Measurements from ENCODE around the gene FIZ1. TPM values are rescaled to one million over a fixed set of nuclear protein-coding genes. Genes with fewer than 3 reads are reported as not detected.

FIZ1 gene
- total and polyA plus RNA-seq, 11 donors: 10.0 to 16.7 (median 12.9) TPM

DNA sequence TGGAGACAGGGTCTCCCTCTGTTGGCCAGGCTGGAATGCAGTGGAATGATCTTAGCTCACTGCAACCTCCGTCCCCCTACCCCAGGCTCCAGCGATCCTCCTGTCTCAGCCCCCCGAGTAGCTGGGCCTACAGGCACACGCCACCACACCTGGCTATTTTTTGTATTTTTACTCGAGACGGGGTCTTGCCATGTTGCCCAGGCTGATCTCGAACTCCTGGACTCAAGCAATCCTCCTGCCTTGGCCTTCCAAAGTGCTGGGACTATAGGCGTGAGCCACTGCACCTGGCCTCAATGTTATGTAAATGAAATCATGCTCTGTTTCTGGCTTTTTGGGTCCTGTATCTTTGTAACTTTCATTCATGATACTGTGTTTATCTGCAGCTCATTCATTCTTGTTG, 10.6 kb downstream of the FIZ1 start:
- peaks cover 0 to 10% (median 0%) of the 10 kb centered on the region in 9 donors for H3K27me3 ChIP-seq
- intact Hi-C loops (cut with DNase I): loop anchor here in 4 of 10 donors (5.0 kb wide), 4 partner anchors 41 to 71 kb away; partner anchors contain the start of gene SBK3 (in 1 of the 4)
- H3K27ac ChIP-seq: no peak overlapping the region
- 92 to 94% (median 93%) methylated on average over 8 of the region's 8 CpGs for WGBS, 4 donors
- H3K4me1 ChIP-seq: peaks cover 0 to 27% (median 19%) of the 10 kb centered on the region in 12 donors
- H3K4me3 ChIP-seq: no peak overlapping the region
- ATAC-seq (no peak), DNase-seq (no peak)
- H3K36me3 ChIP-seq: peaks cover 0 to 19% (median 4%) of the 10 kb centered on the region in 9 donors
- no peaks in the 10 kb centered on the region for H3K9me3 ChIP-seq
- TF ChIP-seq, protein P1, sequence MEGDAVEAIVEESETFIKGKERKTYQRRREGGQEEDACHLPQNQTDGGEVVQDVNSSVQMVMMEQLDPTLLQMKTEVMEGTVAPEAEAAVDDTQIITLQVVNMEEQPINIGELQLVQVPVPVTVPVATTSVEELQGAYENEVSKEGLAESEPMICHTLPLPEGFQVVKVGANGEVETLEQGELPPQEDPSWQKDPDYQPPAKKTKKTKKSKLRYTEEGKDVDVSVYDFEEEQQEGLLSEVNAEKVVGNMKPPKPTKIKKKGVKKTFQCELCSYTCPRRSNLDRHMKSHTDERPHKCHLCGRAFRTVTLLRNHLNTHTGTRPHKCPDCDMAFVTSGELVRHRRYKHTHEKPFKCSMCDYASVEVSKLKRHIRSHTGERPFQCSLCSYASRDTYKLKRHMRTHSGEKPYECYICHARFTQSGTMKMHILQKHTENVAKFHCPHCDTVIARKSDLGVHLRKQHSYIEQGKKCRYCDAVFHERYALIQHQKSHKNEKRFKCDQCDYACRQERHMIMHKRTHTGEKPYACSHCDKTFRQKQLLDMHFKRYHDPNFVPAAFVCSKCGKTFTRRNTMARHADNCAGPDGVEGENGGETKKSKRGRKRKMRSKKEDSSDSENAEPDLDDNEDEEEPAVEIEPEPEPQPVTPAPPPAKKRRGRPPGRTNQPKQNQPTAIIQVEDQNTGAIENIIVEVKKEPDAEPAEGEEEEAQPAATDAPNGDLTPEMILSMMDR (IDR thresholded peaks at IDR 0.05): no peak
- TF ChIP-seq POLR2A (IDR thresholded peaks at IDR 0.05): no peak

DNA sequence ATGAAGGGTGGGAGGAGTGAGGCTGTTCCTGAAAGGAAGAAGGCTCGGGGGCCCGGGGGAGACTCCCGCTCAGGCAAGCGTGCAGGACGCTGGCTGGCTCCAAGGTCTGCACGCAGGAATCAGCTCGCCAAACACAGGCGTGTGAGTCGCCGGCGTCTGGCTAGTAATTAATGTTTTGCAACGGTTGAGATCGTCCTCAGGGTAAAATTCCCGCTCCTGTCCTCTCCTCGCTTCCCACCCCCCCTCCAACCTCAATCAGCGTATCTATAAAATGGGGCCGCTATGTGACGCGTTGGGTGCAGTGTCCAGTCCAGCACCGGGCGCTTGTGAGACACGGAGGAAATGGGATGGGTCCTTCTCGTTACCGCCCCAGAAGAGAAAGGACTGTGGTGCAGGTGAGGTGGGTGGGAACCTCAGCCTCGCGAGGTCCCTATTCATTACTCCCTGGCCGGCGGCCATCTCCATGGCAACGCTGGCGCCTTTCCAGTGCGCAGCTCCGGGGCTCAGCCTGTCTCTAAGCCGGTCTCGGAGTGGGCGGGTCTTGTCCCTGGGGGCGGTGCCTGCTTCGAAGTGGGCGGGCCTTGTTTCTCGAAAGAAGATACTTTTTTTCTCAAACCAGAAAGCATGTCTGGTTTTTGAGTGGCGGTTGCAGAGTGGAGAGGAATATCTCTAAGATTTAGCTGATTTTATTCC, 12.2 kb downstream of the FIZ1 start:
- peak overlapping the region in 6 of 12 donors; percentile 9 to 82 (median 24) for H3K27ac ChIP-seq
- H3K4me1 ChIP-seq: peaks cover 0 to 27% (median 19%) of the 10 kb centered on the region in 12 donors
- peaks cover 0 to 10% (median 0%) of the 10 kb centered on the region in 9 donors for H3K27me3 ChIP-seq
- ATAC-seq: peak; percentile 83 to 94 (median 88)
- WGBS, 4 donors: 1 to 3% (median 1%) methylated on average over 34 to 40 of the region's 40 CpGs
- TF ChIP-seq, protein P1 (IDR thresholded peaks at IDR 0.05): no peak
- no peak for TF ChIP-seq POLR2A (IDR thresholded peaks at IDR 0.05)
- H3K4me3 ChIP-seq: peak overlapping the region in 10 of 12 donors; percentile 20 to 49 (median 42)
- no peaks in the 10 kb centered on the region for H3K9me3 ChIP-seq
- H3K36me3 ChIP-seq: peaks cover 0 to 9% (median under 1%) of the 10 kb centered on the region in 9 donors
- intact Hi-C loops (cut with DNase I): loop anchor here in 4 of 10 donors (5.0 kb wide), 4 partner anchors 40 to 70 kb away; partner anchors contain the start of gene SBK3 (in 1 of the 4)
- peak; percentile 94 to 97 (median 95) for DNase-seq

DNA sequence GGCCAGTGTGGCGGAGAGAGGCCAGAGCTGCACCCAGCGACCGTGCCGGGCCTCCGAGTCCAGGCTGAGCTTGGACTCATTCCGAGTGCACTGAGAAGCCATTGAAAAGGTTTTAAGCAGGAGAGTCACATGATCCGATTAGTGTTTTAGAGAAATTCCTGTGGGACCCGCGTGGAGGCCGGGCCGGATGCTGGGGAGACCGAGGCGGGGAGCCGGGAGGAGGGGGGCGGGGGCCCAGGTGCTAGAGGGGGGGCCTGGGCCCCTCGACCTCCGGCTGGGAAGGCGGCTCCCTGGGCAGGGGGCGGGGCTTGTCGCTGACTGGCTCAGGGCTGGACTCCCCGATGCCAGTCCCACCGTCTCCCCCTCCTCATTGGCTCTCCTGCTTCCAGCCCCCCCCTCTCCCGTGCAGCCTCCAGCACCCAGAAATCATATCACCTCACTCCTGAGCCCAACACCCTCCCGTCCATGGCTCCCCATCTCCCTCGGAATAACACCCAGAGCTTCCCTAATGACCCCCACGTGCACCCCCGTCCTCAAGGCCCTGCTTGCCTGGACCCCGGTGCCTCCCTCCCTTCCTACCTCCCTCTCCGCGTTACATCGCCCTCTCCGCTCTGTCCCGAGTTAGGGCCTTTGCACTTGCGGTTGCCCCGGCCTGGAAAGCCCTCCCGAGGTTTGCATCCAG, 13.5 kb downstream of the FIZ1 start:
- intact Hi-C loops (cut with DNase I): loop anchor here in 4 of 10 donors (5.0 kb wide), 4 partner anchors 38 to 68 kb away; partner anchors contain the start of gene SBK3 (in 1 of the 4)
- H3K27ac ChIP-seq: peak overlapping the region; percentile 32 to 82 (median 62)
- no peaks in the 10 kb centered on the region for H3K36me3 ChIP-seq
- DNase-seq: peak; percentile 88 to 91 (median 91)
- H3K27me3 ChIP-seq: peaks cover 0 to 10% (median 0%) of the 10 kb centered on the region in 9 donors
- H3K9me3 ChIP-seq: no peaks in the 10 kb centered on the region
- peak; percentile 78 to 89 (median 84) for ATAC-seq
- WGBS, 4 donors: 1 to 3% (median 2%) methylated on average over 29 to 36 of the region's 36 CpGs
- H3K4me3 ChIP-seq: peak overlapping the region in 11 of 12 donors; percentile 15 to 51 (median 44)
- TF ChIP-seq POLR2A (IDR thresholded peaks at IDR 0.05): no peak
- TF ChIP-seq, protein P1 (IDR thresholded peaks at IDR 0.05): no peak
- H3K4me1 ChIP-seq: peaks cover 0 to 39% (median 25%) of the 10 kb centered on the region in 12 donors

Data from heart left ventricle (tissue), 16 donors.